Pancreas (tissue), 10 donors: ENCODE measurements around the gene LSM12. TPM values are rescaled to one million over a fixed set of nuclear protein-coding genes. Genes with fewer than 3 reads are reported as not detected.

ENCODE experiments used
- ATAC-seq, 4 donors: fragments of 200-7000 bp; cut with Tn5 transposase; one replicate each; pipeline versions ENCODE4 v1.8.0 to v1.9.1; 2020; ENCODE audit warnings: mild to moderate bottlenecking in 4 of 4, moderate library complexity in 4 of 4
- DNase-seq, 6 donors: peaks; one replicate each; pipeline ENCODE4 v3.0.0-alpha.2; 2020
- FAIRE-seq: peaks from 2 replicates; lab custom pipeline; 2012; peaks lifted over from hg19 to GRCh38; lab: Jason Lieb, UNC
- H3K27ac ChIP-seq, 4 donors: fragments of 200-600 bp; sonication (generic); 1 replicate in 3 of 4; 2 replicates in 1 of 4; pipeline versions ENCODE4 v1.5.0 to v1.8.0; 2020
- H3K27me3 ChIP-seq, 4 donors: fragments of 200-600 bp; one replicate each; pipeline ENCODE4 v1.8.0; 2021
- H3K36me3 ChIP-seq, 3 donors: fragments of 200-600 bp; sonication (generic) in 1 of 3; one replicate each; pipeline versions ENCODE4 v1.5.0 to v1.8.0; 2020 to 2021
- H3K4me1 ChIP-seq, 3 donors: fragments of 200-600 bp; one replicate each; pipeline ENCODE4 v1.8.0; 2021
- H3K4me3 ChIP-seq, 4 donors: fragments of 200-600 bp; sonication (generic) in 2 of 4; one replicate each; pipeline versions ENCODE4 v1.5.0 to v1.8.0; 2020 to 2021
- H3K9me3 ChIP-seq, 4 donors: fragments of 200-600 bp; one replicate each; pipeline ENCODE4 v1.8.0; 2021
- WGBS, 2 donors: extraction: QIAGEN DNeasy Blood & Tissue Kit; methylation state at CpG; one replicate each; pipeline ENCODE4 v1.1.7; 2013; 5-methylcytosine and 5-hydroxymethylcytosine counted together
- intact Hi-C, 3 donors: fragments of 100-400 bp; cut with DNase I; formaldehyde crosslinking; loops; one replicate each; pipeline versions ENCODE4 v1.11.1 to v1.14.2; 2022
- polyA plus RNA-seq, 2 donors: library from polyadenylated mRNA; stranded (reverse); fragments of 200-250 nt; gene quantifications; one replicate each; pipeline ENCODE4 v1.2.3, GENCODE V29; 2013
- total RNA-seq, 6 donors: library from RNA; stranded (reverse); fragmentation: NEBNext Ultra II Directional in 4 of 6; extraction: Animal tissue kit (Norgen Biotek cat#: 25700) in 4 of 6; gene quantifications; one replicate each; pipeline versions ENCODE4 v1.2.1 to v1.2.4, GENCODE V29; 2021 to 2023
- TF ChIP-seq, protein P1 (sequence below), 4 donors: fragments of 200-600 bp; sonication (generic) in 3 of 4; IDR thresholded peaks; one replicate each; pipeline versions ENCODE4 v1.5.0 to v1.8.0; 2021; ENCODE audit warnings: antibody characterized with exemption in 4 of 4
- donor health status: healthy with polysubstance abuse.
- donor health status: DM: no; HTN: no; CAD: no; lungs with moderate emphysema.
- donor health status: DM: no; HTN: no; CAD: no.
- donor health status: control.
- donor health status: control.
- donor health status: Bipolar disorder and iron deficiency.
- donor health status: DM: yes; HTN: yes; CAD: no.
- donor health status: DM: no; HTN: no; CAD: no.
- donor health status: DM: no; HTN: no; CAD: no.
- donor health status: DM: yes; HTN: yes; CAD: no.

LSM12 gene
- total and polyA plus RNA-seq, 8 donors = 14.5 to 29.6 (median 23.6) TPM

GRCh38 chr17:44109312-44109630, 42.8 kb upstream of the LSM12 start:
- Histone ChIP-seq H3K27ac (peak overlapping the region in 2 of 4 donors; percentile 23 to 76), H3K9me3 (no peaks in the 10 kb centered on the region), H3K36me3 (no peaks in the 10 kb centered on the region), H3K4me1 (peaks cover 19 to 40% (median 27%) of the 10 kb centered on the region in 3 donors), H3K27me3 (no peaks in the 10 kb centered on the region), H3K4me3 (no peak overlapping the region)
- ATAC-seq (no peak), FAIRE-seq (no peak), DNase-seq (no peak)
- intact Hi-C loops = no loop called here
- TF ChIP-seq, protein P1, sequence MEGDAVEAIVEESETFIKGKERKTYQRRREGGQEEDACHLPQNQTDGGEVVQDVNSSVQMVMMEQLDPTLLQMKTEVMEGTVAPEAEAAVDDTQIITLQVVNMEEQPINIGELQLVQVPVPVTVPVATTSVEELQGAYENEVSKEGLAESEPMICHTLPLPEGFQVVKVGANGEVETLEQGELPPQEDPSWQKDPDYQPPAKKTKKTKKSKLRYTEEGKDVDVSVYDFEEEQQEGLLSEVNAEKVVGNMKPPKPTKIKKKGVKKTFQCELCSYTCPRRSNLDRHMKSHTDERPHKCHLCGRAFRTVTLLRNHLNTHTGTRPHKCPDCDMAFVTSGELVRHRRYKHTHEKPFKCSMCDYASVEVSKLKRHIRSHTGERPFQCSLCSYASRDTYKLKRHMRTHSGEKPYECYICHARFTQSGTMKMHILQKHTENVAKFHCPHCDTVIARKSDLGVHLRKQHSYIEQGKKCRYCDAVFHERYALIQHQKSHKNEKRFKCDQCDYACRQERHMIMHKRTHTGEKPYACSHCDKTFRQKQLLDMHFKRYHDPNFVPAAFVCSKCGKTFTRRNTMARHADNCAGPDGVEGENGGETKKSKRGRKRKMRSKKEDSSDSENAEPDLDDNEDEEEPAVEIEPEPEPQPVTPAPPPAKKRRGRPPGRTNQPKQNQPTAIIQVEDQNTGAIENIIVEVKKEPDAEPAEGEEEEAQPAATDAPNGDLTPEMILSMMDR (IDR thresholded peaks at IDR 0.05) = no peak
- WGBS, 2 donors = 57 to 59% methylated on average over 4 of the region's 4 CpGs

DNA sequence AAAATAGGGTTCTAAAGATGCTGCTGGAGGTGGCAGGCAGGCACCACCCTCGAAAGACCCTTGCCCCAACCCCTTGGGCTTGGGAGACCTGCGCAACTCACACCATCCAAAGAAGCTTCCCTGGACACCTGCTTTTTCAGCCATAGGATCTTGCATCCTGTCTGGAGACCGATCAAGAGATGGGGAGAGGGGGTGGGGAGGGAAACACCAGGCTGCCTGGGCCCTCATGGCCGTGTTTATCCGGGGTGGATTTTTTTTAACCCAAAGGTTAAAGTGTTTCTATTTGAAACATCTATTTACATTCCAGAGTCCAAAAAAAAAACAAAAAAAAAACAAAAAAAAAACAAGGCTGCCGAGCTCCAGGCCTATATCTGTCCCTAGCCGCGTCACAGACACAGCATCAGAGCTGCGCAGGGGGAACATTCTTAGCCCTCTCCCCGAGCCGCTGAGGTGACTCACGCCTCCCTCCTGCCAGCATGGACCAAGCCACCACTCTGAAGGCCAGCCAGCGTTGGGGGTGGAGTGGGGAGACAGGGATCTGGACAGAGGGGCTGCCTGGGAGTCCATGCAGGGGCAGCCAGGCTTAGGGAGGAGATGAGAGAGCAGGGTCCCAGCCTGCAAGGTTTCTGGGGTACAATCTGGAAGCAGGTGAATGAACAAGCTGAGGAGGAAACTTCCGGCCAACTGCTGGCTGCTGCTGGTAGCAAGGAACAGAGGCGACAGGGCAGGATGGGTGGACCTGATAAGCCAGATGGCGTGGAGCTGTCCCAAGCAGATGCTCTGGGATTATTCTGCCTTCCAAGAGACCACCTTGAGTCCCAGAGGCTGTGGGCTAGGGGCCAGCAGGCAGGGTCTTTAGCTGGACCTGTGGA, 42.2 kb upstream of the LSM12 start:
- H3K9me3 ChIP-seq = no peaks in the 10 kb centered on the region
- ATAC-seq = peak in 3 of 4 donors; percentile 5 to 61 (median 29)
- FAIRE-seq = no peak
- H3K27ac ChIP-seq = peak overlapping the region in 2 of 4 donors; percentile 23 to 76
- H3K27me3 ChIP-seq = no peaks in the 10 kb centered on the region
- H3K4me3 ChIP-seq = no peak overlapping the region
- peak in 3 of 6 donors; percentile 47 to 56 (median 52) for DNase-seq
- H3K36me3 ChIP-seq = no peaks in the 10 kb centered on the region
- H3K4me1 ChIP-seq = peaks cover 19 to 40% (median 27%) of the 10 kb centered on the region in 3 donors
- intact Hi-C loops = no loop called here
- TF ChIP-seq, protein P1 (IDR thresholded peaks at IDR 0.05) = no peak
- 53 to 55% methylated on average over 16 of the region's 16 CpGs for WGBS, 2 donors

DNA sequence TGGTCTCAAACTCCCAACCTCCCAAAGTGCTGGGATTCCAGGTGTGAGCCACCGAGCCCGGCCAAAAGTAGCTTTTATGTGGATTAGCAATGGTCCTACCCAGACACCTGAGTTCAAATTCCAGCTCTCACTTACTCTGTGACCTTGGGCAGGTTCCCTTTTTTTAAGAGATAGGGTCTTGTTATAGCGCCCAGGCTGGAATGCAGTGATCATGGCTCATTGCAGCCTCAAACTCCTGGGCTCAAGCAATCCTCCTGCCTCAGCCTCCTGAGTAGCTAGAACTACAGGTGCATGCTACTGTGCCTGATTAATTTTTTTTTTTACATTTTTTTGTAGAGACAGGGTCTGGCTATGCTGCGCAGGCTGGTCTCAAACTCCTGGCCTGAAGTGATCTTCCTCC, 40.3 kb upstream of the LSM12 start:
- WGBS, 2 donors = 78 to 90% methylated on average over 4 of the region's 4 CpGs
- no peaks in the 10 kb centered on the region for H3K36me3 ChIP-seq
- H3K9me3 ChIP-seq = no peaks in the 10 kb centered on the region
- peaks cover 17 to 32% (median 24%) of the 10 kb centered on the region in 3 donors for H3K4me1 ChIP-seq
- ATAC-seq (no peak), FAIRE-seq (no peak), DNase-seq (no peak)
- intact Hi-C loops = no loop called here
- no peak overlapping the region for H3K27ac ChIP-seq
- TF ChIP-seq, protein P1 (IDR thresholded peaks at IDR 0.05) = no peak
- H3K27me3 ChIP-seq = no peaks in the 10 kb centered on the region
- no peak overlapping the region for H3K4me3 ChIP-seq

GRCh38 chr17:44105941-44106340, 39.5 kb upstream of the LSM12 start:
- Histone ChIP-seq H3K4me1 (peaks cover 11 to 24% (median 17%) of the 10 kb centered on the region in 3 donors), H3K9me3 (no peaks in the 10 kb centered on the region), H3K27me3 (no peaks in the 10 kb centered on the region), H3K4me3 (no peak overlapping the region), H3K36me3 (no peaks in the 10 kb centered on the region), H3K27ac (no peak overlapping the region)
- intact Hi-C loops = no loop called here
- DNase-seq (no peak), ATAC-seq (no peak), FAIRE-seq (no peak)
- 43 to 44% methylated on average over 3 of the region's 3 CpGs for WGBS, 2 donors
- TF ChIP-seq, protein P1 (IDR thresholded peaks at IDR 0.05) = no peak

- intact Hi-C loops = no loop called here
Observed at GRCh38 chr17:44105483-44105882, 39.0 kb upstream of the LSM12 start.

More at GRCh38 chr17:44105483-44105882, 39.0 kb upstream of the LSM12 start:
- Histone ChIP-seq H3K36me3 (no peaks in the 10 kb centered on the region), H3K4me1 (peaks cover 7 to 20% (median 13%) of the 10 kb centered on the region in 3 donors), H3K9me3 (no peaks in the 10 kb centered on the region), H3K4me3 (no peak overlapping the region), H3K27me3 (no peaks in the 10 kb centered on the region), H3K27ac (no peak overlapping the region)
- TF ChIP-seq, protein P1 (IDR thresholded peaks at IDR 0.05) = no peak
- FAIRE-seq (no peak), DNase-seq (peak in 1 of 6 donors; percentile 45), ATAC-seq (no peak)
- WGBS, 2 donors = 81 to 85% methylated on average over 3 of the region's 3 CpGs
